ENCODE measurements around the gene MANBA.

Gene MANBA

DNA sequence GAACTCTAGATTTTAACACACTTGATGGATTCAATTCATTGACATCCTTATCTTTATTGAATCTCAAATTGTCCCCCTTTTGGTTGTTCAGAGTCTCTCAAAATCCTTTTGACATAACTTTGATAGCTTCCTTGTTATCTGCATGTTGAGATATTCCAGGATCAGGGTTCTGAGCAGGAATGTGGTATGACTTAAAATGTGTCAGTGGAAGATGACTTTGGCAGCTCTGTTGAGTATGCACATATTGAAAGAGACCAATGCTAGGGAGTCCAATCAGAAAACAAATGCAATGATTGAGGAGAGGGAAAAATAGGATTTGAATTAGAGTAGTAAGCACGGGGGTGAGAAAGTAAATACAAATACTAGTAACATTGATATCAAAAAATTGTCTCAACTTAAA is 93.8 kb downstream of the MANBA start:
- no peak for DNase-seq

DNA sequence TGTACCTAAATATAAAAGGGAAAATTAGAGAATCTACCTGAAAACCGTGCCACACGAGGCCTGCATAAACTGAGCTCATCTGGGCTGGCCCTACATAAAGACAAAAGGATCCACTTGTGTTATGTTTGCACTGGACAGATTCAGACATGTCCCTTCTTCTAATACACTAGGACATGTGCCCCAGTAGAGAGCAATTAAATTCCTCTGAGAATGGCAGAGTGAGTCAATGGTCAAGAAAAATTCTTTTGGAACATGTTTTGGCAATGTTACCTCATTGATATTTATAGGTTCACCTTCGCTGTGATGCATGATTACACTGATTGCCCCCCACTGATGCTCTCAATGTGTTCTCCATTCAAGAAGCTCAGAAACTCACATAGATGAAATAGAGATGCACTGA is 95.2 kb downstream of the MANBA start:
- DNase-seq, result no peak

GRCh38 chr4:102663073-102663472 is 97.7 kb downstream of the MANBA start:
- DNase-seq, result no peak

- no peak for DNase-seq
Measured at GRCh38 chr4:102657206-102657605, 103.6 kb downstream of the MANBA start.

GRCh38 chr4:102647117-102647516 is 113.7 kb downstream of the MANBA start:
- no peak for DNase-seq

- no peak for DNase-seq
Measured at GRCh38 chr4:102642631-102643298, 118.0 kb downstream of the MANBA start.

GRCh38 chr4:102641793-102642192 is 119.0 kb downstream of the MANBA start:
- DNase-seq, result no peak

- DNase-seq, result no peak
Measured at GRCh38 chr4:102640669-102641068, 120.1 kb downstream of the MANBA start.

DNA sequence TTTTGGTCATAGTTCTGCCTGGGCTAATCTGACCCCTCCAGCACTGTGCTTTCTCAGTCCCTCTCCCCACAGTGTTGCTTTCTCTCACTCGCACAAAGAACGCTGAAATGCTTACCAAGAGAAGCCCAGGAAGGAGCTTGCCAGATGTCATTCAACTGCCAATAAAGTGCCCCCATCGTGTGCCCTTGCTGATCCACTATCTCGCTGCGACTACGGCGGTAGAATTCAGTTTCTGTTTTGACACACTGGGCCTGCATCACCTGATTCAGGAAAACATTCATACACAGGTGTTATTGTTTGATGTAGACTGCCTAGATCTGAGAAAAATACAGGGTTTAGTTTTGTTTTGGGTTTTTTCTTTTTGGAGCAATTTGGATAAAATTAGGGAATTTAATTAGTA is 121.2 kb downstream of the MANBA start:
- DNase-seq, result no peak

DNA sequence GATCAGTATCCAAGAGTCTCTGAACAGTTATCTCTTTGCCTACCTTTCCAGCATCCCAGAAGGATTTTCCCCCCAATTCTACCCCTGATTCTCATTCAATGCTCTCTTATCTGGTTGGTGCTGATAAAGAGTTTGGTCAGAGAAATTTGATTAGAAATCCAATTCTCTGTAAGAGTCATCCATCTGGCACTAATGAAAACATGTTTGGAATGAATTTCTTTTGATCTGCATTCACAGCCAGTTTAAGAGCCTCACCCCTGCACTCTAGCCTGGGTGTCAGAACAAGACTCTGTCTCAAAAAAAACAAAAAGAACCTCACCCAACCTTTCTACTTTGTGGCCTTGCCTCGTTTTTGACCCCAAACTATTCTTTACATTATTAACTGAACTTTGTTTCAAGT is 122.1 kb downstream of the MANBA start:
- no peak for DNase-seq

DNA sequence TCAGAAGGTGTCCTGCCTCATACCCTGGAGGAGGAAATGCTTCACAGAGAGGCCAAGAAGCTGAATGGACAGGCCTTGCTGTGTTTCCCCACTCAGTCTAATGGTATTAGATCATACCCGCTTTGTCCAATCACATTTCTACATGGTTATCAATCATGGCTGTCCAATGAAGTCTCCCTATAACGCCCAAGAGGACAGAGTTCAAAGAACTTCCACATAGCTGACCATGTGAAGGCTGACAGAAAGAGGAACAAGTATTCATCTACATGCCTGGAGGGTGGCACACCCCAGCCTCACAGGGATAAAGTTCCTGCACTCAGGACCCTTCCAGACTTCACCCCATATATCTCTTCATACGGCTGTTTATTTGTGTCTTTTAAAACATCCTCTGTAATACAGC is 123.4 kb downstream of the MANBA start:
- DNase-seq, result peak in 1 of 2 donors; percentile 20

- no peak for DNase-seq
Measured at GRCh38 chr4:102633100-102633499, 127.7 kb downstream of the MANBA start.

- DNase-seq, result no peak
Measured at GRCh38 chr4:102632241-102633065, 128.3 kb downstream of the MANBA start.

- DNase-seq, result no peak
Measured at GRCh38 chr4:102631616-102632015, 129.2 kb downstream of the MANBA start.

DNA sequence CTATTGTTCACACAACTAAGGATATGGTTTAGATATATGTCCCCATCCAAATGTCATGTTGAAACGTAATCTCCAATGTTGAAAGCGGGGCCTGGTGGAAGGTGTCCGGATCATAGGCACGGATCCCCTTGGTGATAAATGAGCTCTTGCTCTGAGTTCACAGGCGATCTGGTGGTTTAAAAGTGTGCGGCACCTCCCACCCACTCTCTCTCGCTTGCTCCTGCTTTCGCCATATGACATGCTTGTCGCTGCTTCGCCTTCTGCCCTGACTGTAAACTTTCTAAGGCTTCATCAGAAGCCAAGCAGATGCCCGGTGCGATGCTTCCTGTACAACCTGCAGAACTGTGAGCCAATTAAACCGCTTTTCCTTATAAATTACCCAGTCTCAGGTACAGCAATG is 131.1 kb downstream of the MANBA start:
- no peak for DNase-seq

DNA sequence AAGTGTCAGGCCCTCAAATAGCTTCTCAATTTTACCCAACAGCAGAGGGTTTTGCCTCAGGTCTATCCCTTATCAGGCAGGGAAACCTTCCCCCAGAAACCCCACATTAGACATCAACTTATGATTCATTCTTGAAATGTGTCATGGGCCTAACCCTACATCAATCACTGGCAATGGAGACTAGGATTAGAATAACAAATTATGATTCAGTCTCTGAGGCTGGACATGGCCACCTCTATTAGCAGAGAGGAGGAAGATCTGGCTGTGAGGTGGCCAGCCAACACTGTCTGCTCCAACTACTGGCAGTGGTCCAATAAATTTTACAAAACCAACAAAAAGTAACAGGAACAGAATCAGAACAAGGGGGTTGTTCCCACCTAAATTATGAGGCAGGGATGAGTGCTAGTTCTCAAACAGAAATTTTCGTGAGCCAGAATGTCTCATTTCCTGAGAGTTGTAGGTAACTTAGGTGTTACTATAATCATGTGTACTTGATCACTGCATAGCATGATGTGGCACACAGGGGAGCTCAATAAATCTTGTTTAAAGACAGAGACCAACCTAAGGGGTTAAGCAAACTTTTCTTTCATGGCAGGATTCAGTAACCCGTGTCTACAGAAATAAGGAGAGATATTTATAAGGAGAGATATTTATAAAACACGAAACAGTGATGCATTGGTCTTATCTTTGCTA is 132.8 kb downstream of the MANBA start:
- DNase-seq, result peak in 1 of 2 donors; percentile 44

DNA sequence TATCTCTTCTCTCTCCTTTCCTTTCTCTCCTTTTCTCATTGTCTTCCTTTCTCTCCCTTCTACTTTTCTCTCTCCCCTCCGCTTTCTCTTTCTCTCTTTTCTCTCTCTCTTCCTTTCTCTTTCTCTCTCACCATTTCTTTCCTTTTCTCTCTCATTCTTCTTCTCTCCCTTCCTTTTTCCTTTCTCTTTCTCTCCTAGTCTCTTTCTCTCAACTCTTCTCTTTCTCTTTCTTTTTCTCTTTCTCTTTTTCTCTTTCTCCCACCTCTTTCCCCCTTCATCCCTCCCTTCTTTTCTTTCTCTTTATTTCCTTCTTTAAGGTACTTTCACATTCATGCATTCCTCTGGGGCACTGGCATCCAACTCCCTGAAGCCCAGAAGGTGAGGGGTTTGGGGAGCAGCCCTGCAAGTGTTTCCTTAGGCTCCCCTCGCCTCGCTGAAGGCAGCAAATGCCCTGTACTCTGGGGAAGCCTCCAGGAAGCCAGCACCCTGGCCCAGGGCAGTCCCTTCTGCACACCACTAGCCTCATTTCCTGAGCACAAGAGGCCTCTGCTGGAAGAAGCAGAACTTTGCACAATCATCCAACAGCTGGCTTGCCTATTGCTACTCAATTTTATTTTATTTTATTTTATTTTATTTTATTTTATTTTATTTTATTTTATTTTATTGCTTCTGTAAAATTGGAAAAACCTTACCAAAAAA is 135.4 kb downstream of the MANBA start:
- peak; percentile 57 to 68 for DNase-seq

GRCh38 chr4:102624505-102624904 is 136.3 kb downstream of the MANBA start:
- no peak for DNase-seq

- no peak for DNase-seq
Measured at GRCh38 chr4:102623622-102624021, 137.1 kb downstream of the MANBA start.

DNA sequence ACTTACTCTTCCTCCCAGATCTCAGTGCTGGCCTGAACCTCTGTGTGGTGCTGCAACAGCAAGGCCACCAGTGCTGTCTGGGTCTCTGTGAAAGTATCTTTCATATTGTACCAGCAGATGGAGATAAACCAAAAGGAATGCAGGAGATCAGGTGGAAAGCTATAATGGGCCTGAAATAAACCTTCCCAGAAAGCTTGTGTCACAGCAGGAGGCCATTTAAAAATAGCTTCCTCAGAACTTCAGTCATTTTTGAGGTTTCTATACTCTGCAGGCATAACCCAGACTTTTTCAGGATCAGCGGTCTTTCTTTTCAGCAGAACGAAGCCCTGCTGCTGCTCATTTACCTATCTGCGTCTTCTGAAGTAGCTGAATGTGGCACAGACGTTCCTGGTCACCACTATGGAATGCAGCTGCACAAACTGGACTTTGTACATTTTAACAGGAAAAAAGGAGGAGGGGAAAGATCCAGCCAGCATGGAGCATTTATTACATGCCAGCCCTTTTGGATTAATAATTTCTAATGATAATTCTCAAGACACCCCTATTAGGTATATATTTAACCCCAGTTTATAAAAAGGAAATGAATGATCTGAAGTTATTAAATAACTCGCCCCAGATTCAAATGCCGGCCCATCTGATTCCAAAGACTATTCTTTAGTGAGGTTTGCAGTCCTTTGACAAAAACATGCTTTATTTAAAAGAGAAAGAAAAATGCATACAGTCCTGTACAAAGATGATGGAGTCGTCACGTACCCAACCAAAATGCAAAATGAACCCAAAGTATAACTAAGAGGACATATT is 139.9 kb downstream of the MANBA start:
- no peak for DNase-seq

DNA sequence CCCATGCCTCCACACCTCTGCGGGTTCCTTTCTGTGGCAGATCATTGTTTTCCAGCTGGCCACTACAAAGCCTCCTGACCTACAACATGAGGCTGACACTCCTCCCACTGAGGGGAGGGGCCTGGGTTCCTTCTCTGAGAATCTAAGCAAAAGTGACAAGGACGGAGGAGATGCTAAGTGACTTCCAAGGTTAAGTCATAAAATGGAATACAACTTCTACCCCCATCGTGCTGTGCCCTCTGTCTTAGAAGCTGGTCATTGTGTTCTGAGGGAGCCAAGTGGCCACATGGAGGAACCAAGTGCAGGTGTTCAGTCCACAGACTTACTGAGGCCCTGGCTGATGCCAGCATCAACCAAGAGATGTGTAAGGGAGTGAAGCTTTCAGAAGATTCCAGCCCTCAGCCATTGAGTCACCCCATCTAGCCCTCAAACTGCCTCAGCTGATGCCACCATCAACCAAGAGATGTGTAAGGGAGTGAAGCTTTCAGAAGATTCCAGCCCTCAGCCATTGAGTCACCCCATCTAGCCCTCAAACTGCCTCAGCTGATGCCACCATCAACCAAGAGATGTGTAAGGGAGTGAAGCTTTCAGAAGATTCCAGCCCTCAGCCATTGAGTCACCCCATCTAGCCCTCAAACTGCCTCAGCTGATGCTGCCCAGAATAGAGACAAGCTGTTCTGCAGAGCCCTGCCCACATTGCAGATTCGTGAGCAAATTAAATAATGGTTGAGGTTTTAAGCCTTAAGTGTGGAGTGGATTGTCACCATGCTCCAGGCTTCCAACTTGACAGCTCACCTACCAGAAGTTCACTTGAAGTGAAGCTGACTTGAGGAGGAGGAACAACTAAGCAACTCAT is 140.8 kb downstream of the MANBA start:
- DNase-seq, result peak in 1 of 2 donors; percentile 36

Data from inflammatory macrophage treated with lipopolysaccharide for 1 hour (primary cell).